ENCODE data around the gene JAZF1. TPM values are rescaled to one million over a fixed set of nuclear protein-coding genes. Genes with fewer than 3 reads are reported as not detected.

The JAZF1 gene
- total and polyA plus RNA-seq, 11 donors: 10.3 to 46.2 (median 26.8) TPM

DNA sequence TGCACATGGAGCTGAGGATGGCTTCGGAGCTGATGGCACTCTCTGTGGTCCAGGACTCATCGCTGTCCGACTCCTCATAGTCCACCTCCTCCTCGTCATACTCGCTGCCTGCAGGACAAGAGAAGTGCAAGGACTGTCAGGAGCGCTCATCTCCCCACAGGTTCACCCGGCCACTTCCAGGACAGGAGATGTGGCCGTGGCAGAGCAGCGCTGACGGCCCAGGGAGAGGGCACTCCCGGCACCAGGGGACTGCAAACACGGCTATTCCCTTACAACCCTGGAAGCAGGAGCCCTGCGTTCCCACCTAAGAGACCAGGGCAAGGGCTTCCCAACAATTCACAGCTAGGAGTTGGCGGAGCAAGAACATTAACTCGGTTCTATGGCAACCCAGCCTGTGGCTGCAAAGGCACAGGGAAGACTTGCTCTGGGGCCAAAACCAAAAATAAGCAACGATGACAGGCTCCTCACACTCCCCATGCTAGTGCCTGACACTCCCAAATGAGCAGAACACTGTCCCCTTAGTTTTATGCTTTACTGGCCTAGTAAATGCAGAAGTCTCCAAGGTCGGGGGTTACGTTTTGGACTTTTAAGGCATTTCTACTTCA lies 339.7 kb downstream of the JAZF1 start:
- H3K9me3 ChIP-seq: no peaks in the 10 kb centered on the region
- 90 to 96% (median 93%) methylated on average over 15 to 18 of the region's 18 CpGs for WGBS, 4 donors
- H3K4me3 ChIP-seq: no peak overlapping the region
- ATAC-seq (peak in 1 of 4 donors; percentile 35), DNase-seq (no peak)
- no peaks in the 10 kb centered on the region for H3K27me3 ChIP-seq
- no peak overlapping the region for H3K27ac ChIP-seq
- peaks cover 0 to 5% (median 0%) of the 10 kb centered on the region in 12 donors for H3K4me1 ChIP-seq
- intact Hi-C loops (cut with DNase I): no loop called here
- TF ChIP-seq POLR2A (IDR thresholded peaks at IDR 0.05): no peak
- TF ChIP-seq, protein P1, sequence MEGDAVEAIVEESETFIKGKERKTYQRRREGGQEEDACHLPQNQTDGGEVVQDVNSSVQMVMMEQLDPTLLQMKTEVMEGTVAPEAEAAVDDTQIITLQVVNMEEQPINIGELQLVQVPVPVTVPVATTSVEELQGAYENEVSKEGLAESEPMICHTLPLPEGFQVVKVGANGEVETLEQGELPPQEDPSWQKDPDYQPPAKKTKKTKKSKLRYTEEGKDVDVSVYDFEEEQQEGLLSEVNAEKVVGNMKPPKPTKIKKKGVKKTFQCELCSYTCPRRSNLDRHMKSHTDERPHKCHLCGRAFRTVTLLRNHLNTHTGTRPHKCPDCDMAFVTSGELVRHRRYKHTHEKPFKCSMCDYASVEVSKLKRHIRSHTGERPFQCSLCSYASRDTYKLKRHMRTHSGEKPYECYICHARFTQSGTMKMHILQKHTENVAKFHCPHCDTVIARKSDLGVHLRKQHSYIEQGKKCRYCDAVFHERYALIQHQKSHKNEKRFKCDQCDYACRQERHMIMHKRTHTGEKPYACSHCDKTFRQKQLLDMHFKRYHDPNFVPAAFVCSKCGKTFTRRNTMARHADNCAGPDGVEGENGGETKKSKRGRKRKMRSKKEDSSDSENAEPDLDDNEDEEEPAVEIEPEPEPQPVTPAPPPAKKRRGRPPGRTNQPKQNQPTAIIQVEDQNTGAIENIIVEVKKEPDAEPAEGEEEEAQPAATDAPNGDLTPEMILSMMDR (IDR thresholded peaks at IDR 0.05): no peak
- H3K36me3 ChIP-seq: peaks cover 0 to 30% (median 17%) of the 10 kb centered on the region in 9 donors

DNA sequence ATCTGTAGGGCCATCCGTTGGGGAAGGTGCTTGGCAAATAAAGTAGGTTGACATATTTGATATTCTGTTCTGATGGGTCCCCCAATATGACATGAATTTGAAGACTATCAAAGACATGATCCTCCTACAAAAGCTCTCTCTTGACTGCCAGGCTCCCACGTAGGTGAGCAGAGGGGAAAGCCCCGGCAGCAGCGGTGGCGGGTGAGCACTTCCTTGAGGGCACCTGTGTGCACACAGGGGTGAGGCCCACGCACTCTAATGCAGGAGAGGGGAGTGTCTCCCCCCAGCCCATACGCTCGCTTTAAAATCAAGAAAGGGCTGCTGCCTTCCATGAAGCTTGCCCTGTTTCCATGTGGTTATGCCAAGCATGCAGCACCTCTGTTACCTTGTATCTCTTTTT lies 340.3 kb downstream of the JAZF1 start:
- Histone ChIP-seq H3K9me3 (no peaks in the 10 kb centered on the region), H3K27ac (no peak overlapping the region), H3K4me3 (no peak overlapping the region), H3K4me1 (peaks cover 0 to 11% (median 0%) of the 10 kb centered on the region in 12 donors), H3K27me3 (no peaks in the 10 kb centered on the region), H3K36me3 (peaks cover 0 to 30% (median 17%) of the 10 kb centered on the region in 9 donors)
- intact Hi-C loops (cut with DNase I): no loop called here
- ATAC-seq (no peak), DNase-seq (no peak)
- TF ChIP-seq, protein P1 (IDR thresholded peaks at IDR 0.05): no peak
- no peak for TF ChIP-seq POLR2A (IDR thresholded peaks at IDR 0.05)
- 82 to 92% (median 87%) methylated on average over 8 of the region's 8 CpGs for WGBS, 4 donors

DNA sequence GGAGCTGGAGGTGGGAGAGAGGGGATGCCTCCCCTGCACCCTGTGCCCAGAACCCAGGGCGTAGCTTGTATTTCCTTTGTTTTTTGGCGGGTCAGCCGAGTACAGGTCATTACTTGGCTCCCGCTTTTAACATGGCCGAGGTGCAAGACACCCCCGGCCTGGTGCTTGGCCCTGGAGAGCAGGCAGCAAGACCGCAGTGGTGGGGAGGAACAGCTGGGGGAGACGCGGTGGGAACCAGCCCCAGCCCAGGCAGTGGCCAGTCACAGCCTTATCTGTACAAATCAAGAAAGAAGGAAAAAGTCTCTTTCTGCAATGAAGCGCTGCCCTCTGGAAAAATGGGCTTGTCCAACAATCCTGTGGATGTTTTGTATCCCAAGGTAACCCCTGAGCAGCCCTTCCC lies 341.5 kb downstream of the JAZF1 start:
- H3K27me3 ChIP-seq: no peaks in the 10 kb centered on the region
- H3K27ac ChIP-seq: no peak overlapping the region
- 86 to 89% (median 88%) methylated on average over 10 of the region's 10 CpGs for WGBS, 4 donors
- H3K4me1 ChIP-seq: peaks cover 0 to 21% (median 6%) of the 10 kb centered on the region in 12 donors
- TF ChIP-seq POLR2A (IDR thresholded peaks at IDR 0.05): no peak
- TF ChIP-seq, protein P1 (IDR thresholded peaks at IDR 0.05): no peak
- ATAC-seq: no peak
- no peak overlapping the region for H3K4me3 ChIP-seq
- intact Hi-C loops (cut with DNase I): no loop called here
- no peak for DNase-seq
- H3K36me3 ChIP-seq: peaks cover 0 to 36% (median 17%) of the 10 kb centered on the region in 9 donors
- H3K9me3 ChIP-seq: no peaks in the 10 kb centered on the region

DNA sequence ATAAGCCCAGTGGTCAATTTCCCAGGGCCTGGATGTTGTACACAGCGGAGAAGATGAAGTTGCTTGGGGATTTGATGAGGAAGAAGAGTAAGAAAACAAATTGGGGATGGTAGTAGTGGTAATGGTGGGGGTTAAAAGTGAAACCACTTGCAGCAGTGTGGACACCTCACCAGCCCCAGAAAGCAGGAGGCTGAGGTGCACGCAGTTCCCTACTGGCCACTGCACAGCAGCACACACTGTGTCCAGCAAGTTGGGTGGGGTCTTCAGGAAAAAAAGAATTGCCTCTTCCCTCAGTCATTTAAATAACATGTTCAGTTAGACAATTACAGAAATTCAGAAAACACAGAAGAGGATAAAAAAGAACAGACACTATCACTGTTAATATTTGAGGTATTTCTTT lies 344.1 kb downstream of the JAZF1 start:
- ATAC-seq (no peak), DNase-seq (no peak)
- H3K4me1 ChIP-seq: peaks cover 0 to 26% (median 6%) of the 10 kb centered on the region in 12 donors
- H3K27ac ChIP-seq: peak overlapping the region in 3 of 12 donors; percentile 70 to 77 (median 73)
- H3K27me3 ChIP-seq: no peaks in the 10 kb centered on the region
- peaks cover 0 to 56% (median 33%) of the 10 kb centered on the region in 9 donors for H3K36me3 ChIP-seq
- TF ChIP-seq POLR2A (IDR thresholded peaks at IDR 0.05): no peak
- TF ChIP-seq, protein P1 (IDR thresholded peaks at IDR 0.05): no peak
- WGBS, 4 donors: 94 to 100% (median 99%) methylated on average over 2 of the region's 2 CpGs
- intact Hi-C loops (cut with DNase I): no loop called here
- no peaks in the 10 kb centered on the region for H3K9me3 ChIP-seq
- no peak overlapping the region for H3K4me3 ChIP-seq
